HL-60/S4 treated with phorbol 12-myristate 13-acetate at 8.2 ng/mL for 4 days and 3 days (cell line): ENCODE measurements around the gene WNT4.
"Not testable (repeated sequence)": the region's sequence is repeated elsewhere in the genome, so short reads cannot be mapped to it uniquely, and the experiment has no call there.

Experiments used
- in situ Hi-C: fragments of 300-500 bp; cut with MboI; formaldehyde crosslinking; loops from 2 replicates; pipeline ENCODE4 v1.15.0; 2022; ENCODE audit warnings: low sequenced_read_pairs

WNT4 gene

GRCh38 chr1:22114083-22115012 is 28.5 kb downstream of the WNT4 start:
- in situ Hi-C loops, result no loop called here

DNA sequence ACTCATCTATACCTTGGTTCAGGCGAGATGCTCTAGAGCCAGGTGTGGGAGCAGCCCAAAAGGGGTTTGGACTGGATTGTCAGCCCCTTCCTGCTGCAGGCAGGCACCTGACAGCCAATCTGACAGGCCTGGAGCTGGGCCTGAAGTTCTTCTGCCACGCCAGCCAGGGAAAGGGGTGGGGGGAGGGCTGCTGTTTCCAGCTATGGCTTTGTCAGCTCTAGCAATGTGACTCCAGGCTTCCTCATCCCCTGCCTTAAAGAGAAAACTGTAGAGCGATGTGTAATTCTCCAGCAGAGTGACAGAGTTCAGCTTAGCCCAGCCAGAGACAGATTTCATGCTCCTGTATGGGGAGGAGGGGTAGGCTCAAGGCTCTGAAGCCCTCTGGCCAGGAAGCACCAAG is 30.3 kb downstream of the WNT4 start:
- in situ Hi-C loops, result no loop called here

GRCh38 chr1:22111620-22112019 is 31.3 kb downstream of the WNT4 start:
- in situ Hi-C loops, result no loop called here

GRCh38 chr1:22111115-22111514 is 31.8 kb downstream of the WNT4 start:
- in situ Hi-C loops, result no loop called here

DNA sequence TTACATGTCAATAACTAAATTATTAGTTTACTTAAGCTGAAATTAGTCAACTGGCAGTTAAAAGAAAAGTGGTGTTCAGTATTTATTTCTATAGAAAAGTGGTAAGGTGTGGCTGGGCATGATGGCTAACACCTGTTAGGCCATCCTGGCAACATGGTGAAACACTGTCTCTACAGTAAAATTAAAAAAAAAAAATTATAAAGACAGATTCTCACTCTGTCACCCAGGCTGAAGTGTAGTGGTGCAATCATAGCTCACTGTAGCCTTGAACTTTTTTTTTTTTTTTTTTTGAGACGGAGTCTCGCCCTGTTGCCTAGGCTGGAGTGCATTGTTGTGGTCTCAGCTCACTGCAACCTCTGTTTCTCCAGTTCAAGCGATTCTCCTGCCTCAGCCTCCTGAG is 32.9 kb downstream of the WNT4 start:
- in situ Hi-C loops, result no loop called here

DNA sequence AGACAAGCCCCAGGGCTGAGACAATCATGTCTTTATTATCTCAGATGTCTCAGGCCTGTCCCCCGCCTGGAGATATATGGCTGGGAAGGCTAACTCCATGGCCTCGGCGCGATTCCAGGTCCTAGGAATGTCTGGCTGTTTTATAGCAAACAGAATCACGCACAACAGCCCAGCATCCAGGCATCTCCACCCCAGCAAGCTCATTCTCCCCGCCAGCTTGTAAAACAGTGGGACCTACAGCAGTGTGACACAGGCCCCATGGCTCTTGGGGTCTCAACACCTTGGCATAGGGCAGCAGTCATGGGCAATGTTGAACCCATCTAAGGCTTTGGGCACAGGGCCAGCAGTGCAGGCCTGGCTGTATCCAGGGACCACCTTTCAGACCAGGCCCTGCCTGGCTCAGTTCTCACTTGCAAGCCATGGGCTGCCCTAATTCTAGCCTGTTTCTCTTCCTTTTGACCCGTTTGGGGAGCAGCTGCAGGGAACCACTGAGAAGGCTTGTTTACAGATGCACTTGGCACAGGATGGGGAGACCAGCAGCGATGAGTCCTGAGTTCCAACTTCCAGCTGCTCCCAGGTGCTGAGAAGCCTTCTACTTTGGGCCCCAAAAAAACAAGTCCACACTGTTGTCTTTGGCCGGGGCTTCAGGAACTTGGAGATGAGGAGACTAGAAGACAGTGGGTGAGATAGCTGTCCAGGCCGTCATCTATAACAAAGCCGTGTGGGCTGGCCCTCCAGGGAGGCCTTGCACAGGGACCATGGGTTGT is 34.4 kb downstream of the WNT4 start:
- in situ Hi-C loops, result no loop called here

GRCh38 chr1:22107126-22107525 is 35.8 kb downstream of the WNT4 start:
- in situ Hi-C loops, result no loop called here

DNA sequence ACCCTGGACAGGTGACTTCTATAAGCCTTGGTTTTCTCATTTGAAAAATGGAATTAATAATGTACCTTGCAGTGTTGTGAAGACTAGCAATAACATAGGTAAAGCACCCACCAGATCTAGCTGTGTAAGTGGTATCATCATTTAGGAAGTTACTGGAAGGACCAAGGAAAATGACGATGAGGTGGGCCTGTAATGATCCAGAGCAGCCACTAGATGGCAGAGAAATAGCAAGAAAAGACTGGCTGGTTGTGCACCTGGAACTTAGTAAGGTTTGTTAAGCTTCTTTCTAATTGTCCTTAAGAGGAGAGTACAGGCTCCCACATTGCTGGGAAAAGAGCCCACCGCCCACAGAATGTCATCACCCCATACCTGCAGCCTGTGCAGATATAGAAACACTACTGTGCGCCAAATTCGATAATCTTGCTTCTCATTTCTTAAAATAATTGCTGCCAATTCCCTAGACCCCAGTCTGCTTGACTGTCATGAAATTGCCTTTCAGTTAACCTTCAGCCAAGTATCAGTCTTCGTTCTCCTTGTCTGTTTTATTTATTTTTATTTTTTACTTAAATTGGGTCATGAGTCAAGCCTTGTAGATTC is 37.2 kb downstream of the WNT4 start:
- in situ Hi-C loops, result no loop called here

- in situ Hi-C loops, result no loop called here
Observed at GRCh38 chr1:22104865-22105437, 37.9 kb downstream of the WNT4 start.

GRCh38 chr1:22104094-22104493 is 38.8 kb downstream of the WNT4 start:
- in situ Hi-C loops, result no loop called here

DNA sequence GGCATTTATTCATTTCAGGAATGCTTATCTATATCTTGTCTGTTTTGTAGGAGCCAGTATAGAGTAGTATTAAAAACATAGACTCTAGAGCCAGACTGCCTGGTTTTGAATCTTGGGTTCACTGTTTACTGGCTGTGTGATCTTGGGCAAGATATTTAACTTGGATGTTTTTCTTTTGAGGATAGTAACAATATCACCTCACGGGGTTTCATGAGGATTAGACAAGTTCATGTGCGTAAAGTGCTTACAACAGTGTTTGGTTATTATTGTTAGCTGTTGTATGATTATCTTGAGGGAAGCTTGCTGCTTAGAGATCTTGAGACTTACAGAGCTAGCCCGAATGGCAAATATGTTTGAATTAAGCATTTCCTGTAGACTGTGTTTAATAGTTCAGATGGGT is 40.2 kb downstream of the WNT4 start:
- in situ Hi-C loops, result no loop called here

DNA sequence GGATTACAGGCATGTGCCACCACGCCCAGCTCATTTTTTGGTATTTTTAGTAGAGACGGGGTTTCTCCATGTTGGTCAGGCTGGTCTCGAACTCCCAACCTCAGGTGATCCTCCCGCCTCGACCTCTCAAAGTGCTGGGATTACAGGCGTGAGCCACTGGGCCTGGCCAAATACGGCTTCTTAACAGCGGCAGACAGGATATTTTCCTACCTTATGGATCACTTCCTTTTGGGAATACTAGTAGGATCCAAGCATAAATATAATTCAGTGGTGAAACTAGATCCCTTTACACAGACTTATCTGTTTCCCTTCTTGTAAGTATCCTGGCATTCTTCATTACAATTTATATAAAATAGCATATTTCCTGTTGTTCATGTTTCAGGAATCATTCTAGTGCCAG is 40.9 kb downstream of the WNT4 start:
- in situ Hi-C loops, result no loop called here

DNA sequence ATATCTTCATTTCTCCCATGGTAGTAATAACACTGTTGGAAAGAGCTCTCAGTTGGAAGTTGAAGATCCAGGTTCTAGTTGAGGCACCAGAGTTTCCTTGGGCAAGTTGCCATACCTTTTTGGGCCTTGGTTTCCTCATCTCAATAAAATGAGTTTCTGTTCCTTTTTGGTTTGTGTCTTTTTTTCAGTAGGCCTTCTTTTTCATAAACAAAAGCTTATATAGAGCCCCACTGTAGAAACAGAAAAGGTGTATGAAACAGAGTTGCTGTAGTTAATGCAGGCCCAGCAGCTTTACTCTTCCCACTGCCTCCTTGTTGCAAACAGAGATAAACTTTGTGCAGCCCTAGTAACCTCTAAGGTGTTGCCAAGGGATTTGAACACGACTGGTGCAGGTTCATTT is 41.7 kb downstream of the WNT4 start:
- in situ Hi-C loops, result no loop called here

DNA sequence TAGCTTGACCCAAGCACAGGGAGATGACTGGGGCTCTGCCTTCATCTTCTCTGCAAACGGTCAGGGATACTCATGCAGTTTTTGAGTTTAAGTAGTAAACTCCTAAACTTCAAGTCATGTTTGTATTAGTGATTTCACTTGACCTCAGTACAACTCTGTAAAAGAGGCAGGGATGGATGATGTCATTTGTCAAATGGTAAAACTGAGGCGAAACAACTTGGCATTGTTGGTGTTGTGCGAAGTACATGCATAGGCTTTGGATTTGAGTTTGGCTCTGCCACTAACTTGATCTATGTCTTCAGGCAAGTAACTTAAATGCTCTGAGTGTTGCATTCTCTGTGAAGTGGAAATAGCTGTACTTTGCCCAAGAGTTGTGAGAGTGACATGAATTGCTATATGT is 42.7 kb downstream of the WNT4 start:
- in situ Hi-C loops, result no loop called here

- in situ Hi-C loops, result no loop called here
Observed at GRCh38 chr1:22098752-22099151, 44.1 kb downstream of the WNT4 start.

GRCh38 chr1:22096463-22096862 is 46.4 kb downstream of the WNT4 start:
- in situ Hi-C loops, result no loop called here

DNA sequence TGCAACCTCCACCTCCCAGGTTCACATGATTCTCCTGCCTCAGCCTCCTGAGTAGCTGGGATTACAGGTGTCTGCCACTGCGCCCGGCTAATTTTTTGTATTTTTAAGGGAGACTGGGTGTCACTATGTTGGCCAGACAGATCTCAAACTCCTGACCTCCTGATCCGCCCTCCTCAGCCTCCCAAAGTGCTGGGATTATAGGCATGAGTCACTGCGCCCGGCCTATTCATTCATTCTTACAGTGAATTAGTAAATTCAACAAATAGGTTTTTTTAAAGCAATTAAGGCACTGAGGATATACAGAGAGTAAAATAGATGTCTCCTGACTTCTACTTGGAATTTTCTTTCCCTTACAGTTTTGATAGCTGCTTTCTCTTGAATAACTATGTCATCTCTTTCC is 46.9 kb downstream of the WNT4 start:
- in situ Hi-C loops, result no loop called here

GRCh38 chr1:22093513-22093912 is 49.4 kb downstream of the WNT4 start:
- in situ Hi-C loops, result no loop called here

DNA sequence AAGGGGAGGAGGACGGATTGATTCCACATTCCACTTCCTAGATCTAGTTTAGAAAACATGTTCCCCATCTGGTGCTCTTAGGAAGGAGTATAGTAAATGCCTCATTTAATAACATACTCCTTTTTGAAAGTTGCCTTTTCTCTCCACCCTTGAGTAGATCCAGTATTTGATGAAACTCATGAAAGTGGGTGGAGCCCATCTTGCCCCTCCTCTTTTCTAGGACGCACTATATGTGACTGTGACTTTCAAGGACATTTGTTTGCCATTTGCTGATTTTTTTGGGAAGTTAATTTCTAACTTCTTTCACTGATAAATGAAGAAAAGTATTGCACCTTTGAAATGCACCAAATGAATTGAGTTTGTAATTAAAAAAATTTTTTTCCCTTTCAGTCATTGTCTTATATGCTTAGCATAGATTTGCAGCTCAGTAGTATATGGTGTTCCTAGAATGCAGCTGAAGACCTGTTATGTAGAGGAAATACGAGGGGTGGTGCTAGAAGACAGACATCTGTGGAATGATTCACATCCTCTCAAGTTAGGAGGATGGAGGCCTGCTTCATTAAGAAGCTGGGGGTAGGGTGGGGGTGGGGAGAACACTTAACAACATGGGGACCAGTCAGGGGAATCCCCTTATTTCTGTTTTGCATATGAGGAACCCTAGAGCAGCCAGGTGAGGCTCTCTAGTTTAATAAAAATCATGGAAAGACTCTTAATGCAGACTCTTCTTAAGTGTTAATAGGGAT is 50.7 kb downstream of the WNT4 start:
- in situ Hi-C loops, result not testable (repeated sequence)

DNA sequence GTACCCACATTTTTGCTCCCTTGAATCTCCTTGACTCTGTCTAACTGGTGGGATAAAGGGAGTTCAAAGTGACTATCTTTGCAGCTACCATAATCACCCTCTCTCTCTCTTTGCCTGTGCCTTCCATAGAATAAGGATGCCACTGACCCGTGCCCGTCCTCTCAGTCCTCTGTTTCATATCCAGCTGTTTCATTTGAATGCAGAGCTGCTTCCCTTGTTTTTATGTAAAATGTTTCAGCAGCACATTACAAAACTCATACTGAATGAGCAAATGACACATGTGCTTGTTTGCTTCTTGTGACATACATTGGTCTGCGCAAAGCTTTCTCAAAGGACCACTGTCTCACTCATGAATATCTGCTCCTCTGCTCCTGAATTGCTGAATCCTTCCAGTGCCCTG is 52.0 kb downstream of the WNT4 start:
- in situ Hi-C loops, result no loop called here

GRCh38 chr1:22089787-22090186 is 53.1 kb downstream of the WNT4 start:
- in situ Hi-C loops, result no loop called here
